Gastrocnemius medialis (tissue), 4 donors: Measurements from ENCODE around the gene MN1.

ENCODE experiments used
- POLR2A ChIP-seq, 2 donors: fragments of 450-650 bp; IDR thresholded peaks; one replicate each; pipeline ENCODE4 v1.6.1; 2017; ENCODE audit warnings: antibody characterized with exemption in 2 of 2, mild to moderate bottlenecking in 2 of 2, moderate library complexity in 2 of 2
- TF ChIP-seq, protein P1 (sequence below), 5 experiments: fragments of 450-650 bp in 3 of 5; fragments of 200-600 bp in 2 of 5; sonication (generic) in 2 of 5; IDR thresholded peaks in 4 of 5; conservative IDR thresholded peaks in 1 of 5; 1 replicate in 4 of 5; 2 replicates in 1 of 5; pipeline ENCODE4 v1.5.1; 2016 to 2019; ENCODE audit warnings: antibody characterized with exemption in 5 of 5, mild to moderate bottlenecking in 3 of 5, moderate library complexity in 3 of 5

- TF ChIP-seq POLR2A (IDR thresholded peaks at IDR 0.05): no peak
- TF ChIP-seq, protein P1, sequence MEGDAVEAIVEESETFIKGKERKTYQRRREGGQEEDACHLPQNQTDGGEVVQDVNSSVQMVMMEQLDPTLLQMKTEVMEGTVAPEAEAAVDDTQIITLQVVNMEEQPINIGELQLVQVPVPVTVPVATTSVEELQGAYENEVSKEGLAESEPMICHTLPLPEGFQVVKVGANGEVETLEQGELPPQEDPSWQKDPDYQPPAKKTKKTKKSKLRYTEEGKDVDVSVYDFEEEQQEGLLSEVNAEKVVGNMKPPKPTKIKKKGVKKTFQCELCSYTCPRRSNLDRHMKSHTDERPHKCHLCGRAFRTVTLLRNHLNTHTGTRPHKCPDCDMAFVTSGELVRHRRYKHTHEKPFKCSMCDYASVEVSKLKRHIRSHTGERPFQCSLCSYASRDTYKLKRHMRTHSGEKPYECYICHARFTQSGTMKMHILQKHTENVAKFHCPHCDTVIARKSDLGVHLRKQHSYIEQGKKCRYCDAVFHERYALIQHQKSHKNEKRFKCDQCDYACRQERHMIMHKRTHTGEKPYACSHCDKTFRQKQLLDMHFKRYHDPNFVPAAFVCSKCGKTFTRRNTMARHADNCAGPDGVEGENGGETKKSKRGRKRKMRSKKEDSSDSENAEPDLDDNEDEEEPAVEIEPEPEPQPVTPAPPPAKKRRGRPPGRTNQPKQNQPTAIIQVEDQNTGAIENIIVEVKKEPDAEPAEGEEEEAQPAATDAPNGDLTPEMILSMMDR (IDR thresholded peaks at IDR 0.05 in 4 of 5, conservative IDR thresholded peaks at IDR 0.05 in 1 of 5): no peak
These were observed 68.7 kb downstream of the MN1 start for GRCh38 chr22:27732841-27733240.
